Peyer's patch (tissue), 4 donors: Measurements from ENCODE around the gene SPSB4.

Experiments
- POLR2A ChIP-seq, 2 donors: fragments of 450-650 bp; IDR thresholded peaks; one replicate each; pipeline ENCODE4 v1.5.1; 2017; ENCODE audit warnings: antibody characterized with exemption in 2 of 2, mild to moderate bottlenecking in 2 of 2, moderate library complexity in 2 of 2
- TF ChIP-seq, protein P1 (sequence below), 6 experiments: fragments of 450-650 bp in 4 of 6; fragments of 200-600 bp in 2 of 6; sonication (generic) in 1 of 6; IDR thresholded peaks; one replicate each; pipeline ENCODE4 v1.5.1; 2017 to 2019; ENCODE audit warnings: antibody characterized with exemption in 6 of 6, mild to moderate bottlenecking in 3 of 6, moderate library complexity in 1 of 6

DNA sequence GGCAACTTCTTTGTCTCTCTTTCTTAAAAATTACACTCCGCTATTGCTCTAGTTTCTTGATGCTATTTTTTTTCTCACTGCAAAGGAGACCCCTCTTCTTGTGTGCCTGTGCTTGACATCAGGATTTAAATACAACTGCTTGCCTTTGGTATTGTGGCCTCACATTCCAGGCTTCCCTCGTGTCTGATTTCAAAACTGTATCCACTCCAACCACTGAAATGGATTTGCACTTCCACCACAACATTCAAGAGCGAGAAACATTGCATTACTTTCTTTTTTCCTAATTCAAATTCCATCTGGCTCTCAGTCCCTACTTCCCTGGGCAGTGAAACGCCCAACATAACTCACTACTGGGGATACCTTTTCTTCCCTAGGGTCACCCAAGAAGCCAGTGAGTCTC lies 130.0 kb downstream of the SPSB4 start:
- TF ChIP-seq, protein P1, sequence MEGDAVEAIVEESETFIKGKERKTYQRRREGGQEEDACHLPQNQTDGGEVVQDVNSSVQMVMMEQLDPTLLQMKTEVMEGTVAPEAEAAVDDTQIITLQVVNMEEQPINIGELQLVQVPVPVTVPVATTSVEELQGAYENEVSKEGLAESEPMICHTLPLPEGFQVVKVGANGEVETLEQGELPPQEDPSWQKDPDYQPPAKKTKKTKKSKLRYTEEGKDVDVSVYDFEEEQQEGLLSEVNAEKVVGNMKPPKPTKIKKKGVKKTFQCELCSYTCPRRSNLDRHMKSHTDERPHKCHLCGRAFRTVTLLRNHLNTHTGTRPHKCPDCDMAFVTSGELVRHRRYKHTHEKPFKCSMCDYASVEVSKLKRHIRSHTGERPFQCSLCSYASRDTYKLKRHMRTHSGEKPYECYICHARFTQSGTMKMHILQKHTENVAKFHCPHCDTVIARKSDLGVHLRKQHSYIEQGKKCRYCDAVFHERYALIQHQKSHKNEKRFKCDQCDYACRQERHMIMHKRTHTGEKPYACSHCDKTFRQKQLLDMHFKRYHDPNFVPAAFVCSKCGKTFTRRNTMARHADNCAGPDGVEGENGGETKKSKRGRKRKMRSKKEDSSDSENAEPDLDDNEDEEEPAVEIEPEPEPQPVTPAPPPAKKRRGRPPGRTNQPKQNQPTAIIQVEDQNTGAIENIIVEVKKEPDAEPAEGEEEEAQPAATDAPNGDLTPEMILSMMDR (IDR thresholded peaks at IDR 0.05) = no peak
- no peak for TF ChIP-seq POLR2A (IDR thresholded peaks at IDR 0.05)
